Measurements from ENCODE around the gene DVL1.
"Not testable (repeated sequence)": the region's sequence is repeated elsewhere in the genome, so short reads cannot be mapped to it uniquely, and the experiment has no call there.

GRCh38 chr1:1370094-1370493 lies 20.9 kb upstream of the DVL1 start:
- TF ChIP-seq POLR2A (IDR thresholded peaks at IDR 0.05; ENCODE audit: extremely low read depth, insufficient read length), result not testable (repeated sequence)
- TF ChIP-seq, protein P1, sequence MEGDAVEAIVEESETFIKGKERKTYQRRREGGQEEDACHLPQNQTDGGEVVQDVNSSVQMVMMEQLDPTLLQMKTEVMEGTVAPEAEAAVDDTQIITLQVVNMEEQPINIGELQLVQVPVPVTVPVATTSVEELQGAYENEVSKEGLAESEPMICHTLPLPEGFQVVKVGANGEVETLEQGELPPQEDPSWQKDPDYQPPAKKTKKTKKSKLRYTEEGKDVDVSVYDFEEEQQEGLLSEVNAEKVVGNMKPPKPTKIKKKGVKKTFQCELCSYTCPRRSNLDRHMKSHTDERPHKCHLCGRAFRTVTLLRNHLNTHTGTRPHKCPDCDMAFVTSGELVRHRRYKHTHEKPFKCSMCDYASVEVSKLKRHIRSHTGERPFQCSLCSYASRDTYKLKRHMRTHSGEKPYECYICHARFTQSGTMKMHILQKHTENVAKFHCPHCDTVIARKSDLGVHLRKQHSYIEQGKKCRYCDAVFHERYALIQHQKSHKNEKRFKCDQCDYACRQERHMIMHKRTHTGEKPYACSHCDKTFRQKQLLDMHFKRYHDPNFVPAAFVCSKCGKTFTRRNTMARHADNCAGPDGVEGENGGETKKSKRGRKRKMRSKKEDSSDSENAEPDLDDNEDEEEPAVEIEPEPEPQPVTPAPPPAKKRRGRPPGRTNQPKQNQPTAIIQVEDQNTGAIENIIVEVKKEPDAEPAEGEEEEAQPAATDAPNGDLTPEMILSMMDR (IDR thresholded peaks at IDR 0.05; ENCODE audit: low read depth, low read length), result not testable (repeated sequence)

Measured in NB4 (cell line).